SK-N-MC (cell line): Measurements from ENCODE around the gene PRR20E.
"Not testable (repeated sequence)": the region's sequence is repeated elsewhere in the genome, so short reads cannot be mapped to it uniquely, and the experiment has no call there.

Experiments used
- DNase-seq: peaks from one replicate; pipeline ENCODE4 v3.0.0-alpha.2; 2011; ENCODE audit warnings: low read depth, low spot score
- H3K27ac ChIP-seq: fragments of 200-600 bp; sonication (generic); 2 replicates; pipeline ENCODE4 v1.5.1; 2016; ENCODE audit warnings: mixed run types
- H3K36me3 ChIP-seq: fragments of 200-600 bp; sonication (generic); 2 replicates; pipeline ENCODE4 v1.6.1; 2017; ENCODE audit warnings: antibody characterized with exemption, low read length, mixed read lengths; ENCODE audit not compliant: insufficient read depth
- H3K4me3 ChIP-seq: fragments of 200-600 bp; sonication (generic); 2 replicates; pipeline ENCODE4 v1.5.1; 2016
- H3K9ac ChIP-seq: fragments of 200-600 bp; sonication (generic); 2 replicates; pipeline ENCODE4 v1.8.0; 2017; ENCODE audit warnings: mixed run types, mixed read lengths; ENCODE audit not compliant: insufficient read length
- H3K9me3 ChIP-seq: fragments of 200-600 bp; sonication (generic); 2 replicates; pipeline ENCODE4 v1.6.1; 2017; ENCODE audit warnings: low read depth, mild to moderate bottlenecking, antibody characterized with exemption, low read length, moderate library complexity, mixed read lengths
- EZH2 ChIP-seq: fragments of 200-600 bp; sonication (generic); IDR thresholded peaks from one replicate; pipeline ENCODE4 v1.6.1; 2017; ENCODE audit warnings: antibody characterized with exemption
- FOXP2 ChIP-seq: optimal IDR thresholded peaks from 2 replicates; pipeline ENCODE3; 2011; ENCODE audit warnings: mild to moderate bottlenecking, moderate library complexity; ENCODE audit not compliant: insufficient read depth; ENCODE audit errors: extremely low read length, control extremely low read depth
- POLR2AphosphoS5 ChIP-seq: IDR thresholded peaks from 2 replicates; pipeline ENCODE4 v1.6.1; 2012; ENCODE audit warnings: mild to moderate bottlenecking, low read depth, low read length, borderline replicate concordance

The PRR20E gene

GRCh38 chr13:57166897-57167296 is at the start of gene PRR20E:
PRR20E (plus strand) TSS chr13:57167197; CDS start chr13:57167584, 387 bp downstream.
- not testable (repeated sequence) for H3K9ac ChIP-seq, DNase-seq, H3K27ac ChIP-seq, H3K36me3 ChIP-seq, H3K4me3 ChIP-seq, H3K9me3 ChIP-seq

- DNase-seq, result no peak
Observed at GRCh38 chr13:57123681-57124080, 43.3 kb upstream of the PRR20E start.

DNA sequence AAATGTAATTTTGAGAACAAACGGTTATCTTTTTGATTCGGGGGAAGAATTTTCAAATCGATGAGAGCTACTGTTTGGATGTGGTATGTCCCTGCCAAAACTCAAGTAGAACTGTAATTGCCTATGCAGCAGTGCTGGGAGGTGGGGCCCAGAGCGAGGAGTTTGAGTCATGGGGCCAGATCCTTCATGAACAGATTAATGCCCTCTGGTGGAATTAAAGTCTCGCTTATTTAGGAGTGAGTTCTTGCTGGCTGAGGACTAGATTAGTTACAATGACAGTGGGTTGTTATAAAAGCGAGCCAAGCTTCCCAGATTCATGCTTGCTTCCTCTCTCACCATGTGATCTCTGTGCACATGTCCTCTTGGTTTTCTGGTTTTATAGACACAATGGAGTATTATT is 38.1 kb upstream of the PRR20E start:
- Histone ChIP-seq H3K9me3 (no peaks in the 10 kb centered on the region), H3K36me3 (no peaks in the 10 kb centered on the region), H3K4me3 (no peak overlapping the region), H3K9ac (no peak overlapping the region), H3K27ac (no peak overlapping the region)
- no peak for DNase-seq
- TF ChIP-seq POLR2AphosphoS5 (no peak), FOXP2 (no peak), EZH2 (no peak)

More at GRCh38 chr13:57123681-57124080, 43.3 kb upstream of the PRR20E start:
- Histone ChIP-seq H3K27ac (no peak overlapping the region), H3K9ac (no peak overlapping the region), H3K4me3 (no peak overlapping the region), H3K36me3 (no peaks in the 10 kb centered on the region), H3K9me3 (no peaks in the 10 kb centered on the region)
- TF ChIP-seq EZH2, result no peak
- TF ChIP-seq FOXP2, result no peak
- no peak for TF ChIP-seq POLR2AphosphoS5

- Histone ChIP-seq H3K9ac (no peak overlapping the region), H3K36me3 (no peaks in the 10 kb centered on the region), H3K9me3 (no peaks in the 10 kb centered on the region), H3K4me3 (no peak overlapping the region), H3K27ac (no peak overlapping the region)
- TF ChIP-seq POLR2AphosphoS5 (no peak), FOXP2 (no peak), EZH2 (no peak)
- no peak for DNase-seq
Observed at GRCh38 chr13:57136093-57136492, 30.9 kb upstream of the PRR20E start.

DNA sequence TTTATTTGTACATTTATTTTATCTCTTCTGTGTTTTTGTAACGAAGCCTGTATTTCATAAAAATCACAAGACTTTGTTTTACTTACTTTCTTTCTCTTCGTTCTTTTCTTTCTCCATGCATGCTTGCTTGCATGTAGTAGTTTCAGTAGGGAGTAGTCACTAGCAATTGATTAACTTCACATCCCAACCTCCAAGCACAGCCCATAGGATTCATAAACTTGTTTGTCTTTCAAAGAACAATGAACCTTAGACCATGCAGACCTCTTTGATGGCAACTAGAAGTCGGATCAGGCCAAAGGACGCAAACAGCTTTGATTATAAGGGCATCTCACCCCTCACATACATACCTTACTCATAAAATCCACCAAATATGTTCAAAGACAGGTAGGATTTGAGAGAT is 29.4 kb upstream of the PRR20E start:
- no peak for TF ChIP-seq FOXP2
- TF ChIP-seq POLR2AphosphoS5, result no peak
- no peak for TF ChIP-seq EZH2
- H3K36me3 ChIP-seq, result no peaks in the 10 kb centered on the region
- DNase-seq, result no peak
- H3K9ac ChIP-seq, result no peak overlapping the region
- H3K4me3 ChIP-seq, result no peak overlapping the region
- H3K9me3 ChIP-seq, result no peaks in the 10 kb centered on the region
- H3K27ac ChIP-seq, result no peak overlapping the region

DNA sequence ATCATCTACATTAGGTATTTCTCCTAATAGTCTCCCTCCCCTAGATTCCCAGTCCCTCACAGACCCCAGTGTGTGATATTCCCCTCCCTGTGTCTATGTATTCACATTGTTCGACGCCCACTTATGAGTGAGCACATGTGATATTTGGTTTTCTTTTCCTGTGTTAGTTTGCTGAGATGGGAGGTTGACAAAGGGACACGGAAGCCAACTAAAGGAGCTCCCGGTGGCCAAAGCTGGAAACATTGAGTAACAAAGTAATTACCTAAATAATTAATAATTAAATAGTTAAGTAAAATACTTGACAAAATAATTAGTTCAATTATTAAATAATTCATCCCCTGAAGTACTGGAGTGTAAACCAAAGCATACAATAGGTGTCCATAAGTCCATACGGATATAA is 28.0 kb upstream of the PRR20E start:
- Histone ChIP-seq H3K9ac (no peak overlapping the region), H3K4me3 (no peak overlapping the region), H3K36me3 (no peaks in the 10 kb centered on the region), H3K9me3 (no peaks in the 10 kb centered on the region), H3K27ac (no peak overlapping the region)
- DNase-seq, result no peak
- TF ChIP-seq EZH2 (no peak), FOXP2 (no peak), POLR2AphosphoS5 (no peak)

DNA sequence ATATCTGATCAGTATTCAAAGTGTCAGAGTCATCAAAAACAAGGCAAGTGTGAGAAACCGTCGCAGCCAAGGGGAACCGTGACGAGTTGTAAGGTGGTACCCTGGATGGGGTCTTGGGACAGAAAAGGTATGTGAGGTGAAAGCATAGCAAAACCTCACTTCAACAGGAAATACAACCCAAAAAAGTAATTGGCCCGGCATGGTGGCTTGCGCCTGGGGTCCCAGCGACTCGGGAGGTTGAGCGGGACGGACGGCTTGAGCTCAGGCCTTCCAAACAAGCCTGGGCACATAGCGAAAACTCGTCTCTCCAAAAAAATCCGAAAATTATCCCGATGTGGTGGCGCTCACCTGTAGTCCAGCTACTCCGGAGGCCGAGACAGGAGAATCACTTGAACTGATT is 27.2 kb upstream of the PRR20E start:
- H3K9ac ChIP-seq, DNase-seq, H3K36me3 ChIP-seq, H3K27ac ChIP-seq, H3K9me3 ChIP-seq, H3K4me3 ChIP-seq: not testable (repeated sequence)

DNA sequence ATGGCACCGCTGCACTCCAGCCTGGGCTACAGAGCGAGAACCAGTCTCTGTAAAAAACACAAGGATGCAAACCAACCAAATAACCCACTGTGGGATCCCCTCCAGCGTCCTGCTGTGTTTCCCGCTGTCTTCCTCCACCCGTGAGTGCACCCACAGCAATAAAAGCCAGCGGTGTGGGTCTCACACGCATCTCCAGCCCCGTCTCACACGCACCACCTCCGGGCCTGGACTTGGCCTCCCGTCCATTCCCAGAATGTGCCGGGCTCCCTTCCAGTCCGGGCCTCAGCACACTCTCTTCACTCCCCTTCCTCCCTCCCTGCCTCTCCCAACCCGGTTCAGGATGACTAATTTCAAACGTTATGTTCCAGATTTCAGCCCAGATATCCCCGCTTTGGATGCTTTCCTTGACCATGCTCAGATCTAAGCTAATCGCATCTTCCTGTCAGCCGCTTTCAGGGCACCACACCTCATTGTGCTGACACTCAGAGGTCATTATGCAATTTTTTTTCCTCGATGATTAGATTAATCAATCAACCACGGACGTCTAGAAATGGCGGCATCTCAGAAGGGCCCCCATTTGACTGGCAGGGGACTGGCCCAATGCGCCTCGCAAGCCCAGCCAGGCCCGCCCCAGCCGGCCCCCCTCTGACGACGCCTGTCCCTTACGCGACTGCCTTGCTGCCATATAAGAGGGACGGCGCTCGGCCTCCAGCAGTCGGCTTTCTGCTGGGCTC is 26.6 kb upstream of the PRR20E start, which contains the start of gene PRR20A:
TSS of gene PRR20A (plus strand) at position 684 of the 734 bp plus-strand sequence. CDS start 387 bp downstream, outside the sequence.
- DNase-seq, H3K9ac ChIP-seq, H3K4me3 ChIP-seq, H3K27ac ChIP-seq, H3K36me3 ChIP-seq, H3K9me3 ChIP-seq: not testable (repeated sequence)

DNA sequence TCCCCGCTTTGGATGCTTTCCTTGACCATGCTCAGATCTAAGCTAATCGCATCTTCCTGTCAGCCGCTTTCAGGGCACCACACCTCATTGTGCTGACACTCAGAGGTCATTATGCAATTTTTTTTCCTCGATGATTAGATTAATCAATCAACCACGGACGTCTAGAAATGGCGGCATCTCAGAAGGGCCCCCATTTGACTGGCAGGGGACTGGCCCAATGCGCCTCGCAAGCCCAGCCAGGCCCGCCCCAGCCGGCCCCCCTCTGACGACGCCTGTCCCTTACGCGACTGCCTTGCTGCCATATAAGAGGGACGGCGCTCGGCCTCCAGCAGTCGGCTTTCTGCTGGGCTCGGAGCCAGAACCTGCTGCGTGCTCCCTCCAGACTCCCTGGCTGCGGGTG is 19.8 kb upstream of the PRR20E start, which contains the start of gene PRR20B:
TSS of gene PRR20B (plus strand) at position 301 of the 400 bp plus-strand sequence. CDS start 387 bp downstream, outside the sequence.
- H3K36me3 ChIP-seq, H3K9me3 ChIP-seq, H3K27ac ChIP-seq, H3K9ac ChIP-seq, DNase-seq, H3K4me3 ChIP-seq: not testable (repeated sequence)

GRCh38 chr13:57148106-57148505 is 18.9 kb upstream of the PRR20E start:
- not testable (repeated sequence) for H3K36me3 ChIP-seq, H3K27ac ChIP-seq, H3K9ac ChIP-seq, H3K4me3 ChIP-seq, H3K9me3 ChIP-seq, DNase-seq

DNA sequence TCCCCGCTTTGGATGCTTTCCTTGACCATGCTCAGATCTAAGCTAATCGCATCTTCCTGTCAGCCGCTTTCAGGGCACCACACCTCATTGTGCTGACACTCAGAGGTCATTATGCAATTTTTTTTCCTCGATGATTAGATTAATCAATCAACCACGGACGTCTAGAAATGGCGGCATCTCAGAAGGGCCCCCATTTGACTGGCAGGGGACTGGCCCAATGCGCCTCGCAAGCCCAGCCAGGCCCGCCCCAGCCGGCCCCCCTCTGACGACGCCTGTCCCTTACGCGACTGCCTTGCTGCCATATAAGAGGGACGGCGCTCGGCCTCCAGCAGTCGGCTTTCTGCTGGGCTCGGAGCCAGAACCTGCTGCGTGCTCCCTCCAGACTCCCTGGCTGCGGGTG is 13.2 kb upstream of the PRR20E start, which contains the start of gene PRR20C:
TSS of gene PRR20C (plus strand) at position 301 of the 400 bp plus-strand sequence. CDS start 387 bp downstream, outside the sequence.
- not testable (repeated sequence) for H3K9ac ChIP-seq, DNase-seq, H3K27ac ChIP-seq

DNA sequence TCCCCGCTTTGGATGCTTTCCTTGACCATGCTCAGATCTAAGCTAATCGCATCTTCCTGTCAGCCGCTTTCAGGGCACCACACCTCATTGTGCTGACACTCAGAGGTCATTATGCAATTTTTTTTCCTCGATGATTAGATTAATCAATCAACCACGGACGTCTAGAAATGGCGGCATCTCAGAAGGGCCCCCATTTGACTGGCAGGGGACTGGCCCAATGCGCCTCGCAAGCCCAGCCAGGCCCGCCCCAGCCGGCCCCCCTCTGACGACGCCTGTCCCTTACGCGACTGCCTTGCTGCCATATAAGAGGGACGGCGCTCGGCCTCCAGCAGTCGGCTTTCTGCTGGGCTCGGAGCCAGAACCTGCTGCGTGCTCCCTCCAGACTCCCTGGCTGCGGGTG is 6.7 kb upstream of the PRR20E start, which contains the start of gene PRR20D:
TSS of gene PRR20D (plus strand) at position 301 of the 400 bp plus-strand sequence. CDS start 387 bp downstream, outside the sequence.
- H3K36me3 ChIP-seq, H3K9me3 ChIP-seq, DNase-seq, H3K9ac ChIP-seq, H3K27ac ChIP-seq, H3K4me3 ChIP-seq: not testable (repeated sequence)

More for the DNA sequence above, 13.2 kb upstream of the PRR20E start, which contains the start of gene PRR20C:
- not testable (repeated sequence) for H3K9me3 ChIP-seq, H3K36me3 ChIP-seq, H3K4me3 ChIP-seq
